ENCODE data around the gene UNC50. TPM values are rescaled to one million over a fixed set of nuclear protein-coding genes. Genes with fewer than 3 reads are reported as not detected.

The UNC50 gene
- total RNA-seq, 1 donor from 2014 or later: 38.3 TPM

GRCh38 chr2:98664323-98664722 lies 55.9 kb downstream of the UNC50 start:
- DNase-seq (ENCODE audit: low read depth, low spot score): no peak

GRCh38 chr2:98665677-98666076 lies 57.3 kb downstream of the UNC50 start:
- DNase-seq (ENCODE audit: low read depth, low spot score): no peak

Other genes starting within 250 kb of the UNC50 start
- gene INPP4A, start 163.7 kb upstream of the UNC50 start, total RNA-seq: 38.7 and 41.7 TPM in 2 replicates
- gene COA5, start 77 bp upstream of the UNC50 start, total RNA-seq: 21.7 and 23.7 TPM in 2 replicates
- gene MGAT4A, start 122.5 kb downstream of the UNC50 start, total RNA-seq: 65.4 and 68.8 TPM in 2 replicates

All from pulmonary artery endothelial cell (primary cell).